A549 (cell line): ENCODE measurements around the gene STBD1. TPM values are rescaled to one million over a fixed set of nuclear protein-coding genes. Genes with fewer than 3 reads are reported as not detected.

ENCODE experiments used
- ATAC-seq, 2 experiments: fragments of 200-7000 bp in 1 of 2; fragments of >200 bp in 1 of 2; cut with Nextera tagmentation in 1 of 2; cut with Tn5 transposase in 1 of 2; 3 replicates each; pipeline versions ENCODE4 v1.8.0 to v1.9.1; 2018 to 2020; ENCODE audit warnings: mild to moderate bottlenecking in 1 of 2, moderate library complexity in 1 of 2
- CTCF ChIA-PET: fragments of 300-600 bp; sonication (Branson Sonifier 250); formaldehyde crosslinking; extraction: SDS; loops from one replicate; lab custom pipeline; 2021; ENCODE audit warnings: antibody characterized with exemption, inconsistent platforms; lab: Yijun Ruan, JAX
- POLR2A ChIA-PET: fragments of 350-600 bp; formaldehyde crosslinking; extraction: SDS; loops from one replicate; lab custom pipeline; 2021; ENCODE audit warnings: antibody characterized with exemption, inconsistent platforms; lab: Yijun Ruan, JAX
- DNase-seq, 2 experiments: peaks; one replicate each; pipeline versions ENCODE4 v3.0.0 to v3.0.0-alpha.2; 2011 to 2016; ENCODE audit warnings: low read depth in 1 of 2, low spot score in 1 of 2
- FAIRE-seq: peaks from 2 replicates; lab custom pipeline; 2011; peaks lifted over from hg19 to GRCh38; lab: Jason Lieb, UNC
- H3K27ac ChIP-seq, 2 experiments: fragments of >200 bp; sonication (Bioruptor Twin); formaldehyde crosslinking; 3 replicates each; pipeline ENCODE4 v1.5.1; 2016 to 2017
- H3K4me1 ChIP-seq: fragments of >200 bp; sonication (Bioruptor Twin); formaldehyde crosslinking; 3 replicates; pipeline ENCODE4 v1.6.1; 2016
- H3K4me2 ChIP-seq: fragments of >200 bp; sonication (Bioruptor Twin); formaldehyde crosslinking; 3 replicates; pipeline ENCODE4 v1.6.1; 2016
- H3K4me3 ChIP-seq: fragments of >200 bp; sonication (Bioruptor Twin); formaldehyde crosslinking; 3 replicates; pipeline ENCODE4 v1.5.1; 2016
- H3K9me3 ChIP-seq: fragments of >200 bp; sonication (Bioruptor Twin); formaldehyde crosslinking; 3 replicates; pipeline ENCODE4 v1.6.1; 2016
- CBX2 ChIP-seq: fragments of 200-600 bp; sonication (generic); IDR thresholded peaks from 2 replicates; pipeline ENCODE4 v1.6.1; 2016; ENCODE audit warnings: low read depth, mild to moderate bottlenecking, borderline replicate concordance
- CHD2 ChIP-seq: fragments of 150-350 bp; IDR thresholded peaks from 2 replicates; pipeline ENCODE4 v1.6.1; 2014; ENCODE audit warnings: low read length; ENCODE audit not compliant: partially characterized antibody
- FOSL2 ChIP-seq, 2 experiments: fragments of 450-650 bp in 1 of 2; fragments of >200 bp in 1 of 2; sonication (Bioruptor Twin) in 1 of 2; formaldehyde crosslinking; IDR thresholded peaks; 2 replicates each; pipeline versions ENCODE4 v1.5.0 to v1.6.1; 2016 to 2020; ENCODE audit warnings: mild to moderate bottlenecking in 1 of 2, moderate library complexity in 1 of 2
- HDAC2 ChIP-seq: fragments of 200-600 bp; sonication (generic); IDR thresholded peaks from 2 replicates; pipeline ENCODE4 v1.6.1; 2016
- HES2 ChIP-seq: fragments of >200 bp; sonication (Bioruptor Twin); formaldehyde crosslinking; IDR thresholded peaks from 2 replicates; pipeline ENCODE4 v1.6.1; 2016
- JUN ChIP-seq, 2 experiments: fragments of >200 bp; sonication (Bioruptor Twin); formaldehyde crosslinking; IDR thresholded peaks; 2 replicates in 1 of 2; 3 replicates in 1 of 2; pipeline ENCODE4 v1.6.1; 2016 to 2017
- KDM1A ChIP-seq: fragments of 200-600 bp; sonication (generic); IDR thresholded peaks from 2 replicates; pipeline ENCODE4 v1.6.1; 2016; ENCODE audit warnings: low read depth, mild to moderate bottlenecking
- MAX ChIP-seq: IDR thresholded peaks from 2 replicates; pipeline ENCODE4 v1.6.1; 2012
- POLR2A ChIP-seq: IDR thresholded peaks from 2 replicates; pipeline ENCODE4 v1.6.1; 2012; ENCODE audit warnings: mild to moderate bottlenecking, low read length
- RAD21 ChIP-seq, 2 experiments: fragments of >200 bp in 1 of 2; sonication (Bioruptor Twin) in 1 of 2; formaldehyde crosslinking in 1 of 2; IDR thresholded peaks in 1 of 2; conservative IDR thresholded peaks in 1 of 2; 2 replicates in 1 of 2; 3 replicates in 1 of 2; pipeline ENCODE4 v1.6.1; 2012 to 2018; ENCODE audit warnings: inconsistent platforms in 1 of 2
- RCOR1 ChIP-seq: fragments of 150-350 bp; IDR thresholded peaks from 2 replicates; pipeline ENCODE4 v1.6.1; 2014; ENCODE audit warnings: antibody characterized with exemption, low read length, low read depth
- REST ChIP-seq: fragments of 200-600 bp; sonication (generic); IDR thresholded peaks from 2 replicates; pipeline ENCODE4 v1.6.1; 2016; ENCODE audit warnings: antibody characterized with exemption, mild to moderate bottlenecking, moderate library complexity
- SREBF2 ChIP-seq: fragments of 450-650 bp; IDR thresholded peaks from 2 replicates; pipeline ENCODE4 v1.6.1; 2014; ENCODE audit warnings: mild to moderate bottlenecking, moderate library complexity
- WGBS: methylation state at CpG from one replicate; pipeline ENCODE4 v1.1.6; 2017; ENCODE audit errors: missing lambda C conversion rate; 5-methylcytosine and 5-hydroxymethylcytosine counted together
- polyA plus RNA-seq, 4 experiments: library from polyadenylated mRNA; depleted of rRNA in 3 of 4; stranded (reverse); fragments of >200 nt; fragmentation: RNase III in 1 of 4; extraction: RNeasy Plus Mini Kit Qiagen cat#74134 plus additional on column Dnase treatment in 1 of 4; gene quantifications; 2 replicates in 3 of 4; 3 replicates in 1 of 4; pipeline ENCODE4 v1.2.3, GENCODE V29; 2011 to 2017

The STBD1 gene
- polyA plus RNA-seq, 2 of the 4 experiments (the other 2 are of a cell fraction), result 1.3 to 6.4 TPM

- no peaks in the 10 kb centered on the region for H3K4me1 ChIP-seq
- no peaks in the 10 kb centered on the region for H3K9me3 ChIP-seq
- POLR2A ChIA-PET, result no interaction called here
- no peak for FAIRE-seq
- no peak overlapping the region for H3K27ac ChIP-seq
- 65% methylated on average over 3 of the region's 3 CpGs for WGBS
- TF ChIP-seq POLR2A (no peak), RCOR1 (no peak), HDAC2 (no peak)
- no peak overlapping the region for H3K4me3 ChIP-seq
- no peak for DNase-seq
- CTCF ChIA-PET, result interaction anchor here (0.6 to 2.5 kb wide), 2 partner anchors 43 to 357 kb away, joined by 3 to 5 read pairs; no protein-coding TSS in a partner anchor
- H3K4me2 ChIP-seq, result no peak overlapping the region
- ATAC-seq, result no peak
These were observed 28.4 kb downstream of the STBD1 start for GRCh38 chr4:76334885-76335284.

- Histone ChIP-seq H3K27ac (no peak overlapping the region), H3K4me3 (no peak overlapping the region), H3K4me1 (no peaks in the 10 kb centered on the region), H3K4me2 (no peak overlapping the region), H3K9me3 (no peaks in the 10 kb centered on the region)
- ATAC-seq, result no peak
- FAIRE-seq, result no peak
- 50% methylated on average over 2 of the region's 2 CpGs for WGBS
- TF ChIP-seq CBX2 (no peak), RAD21 (conservative IDR thresholded peaks at IDR 0.05 in 1 of 2, IDR thresholded peaks at IDR 0.05 in 1 of 2) (no peak), REST (no peak), RCOR1 (no peak), KDM1A (no peak)
- no peak for DNase-seq
- CTCF ChIA-PET, result interaction anchor here (1.3 to 1.4 kb wide), 2 partner anchors 85 to 159 kb away, joined by 3 read pairs; no protein-coding TSS in a partner anchor
- POLR2A ChIA-PET, result no interaction called here
These were observed 32.8 kb downstream of the STBD1 start for GRCh38 chr4:76339364-76339763.

- FAIRE-seq, result no peak
- POLR2A ChIA-PET, result no interaction called here
- no peak for DNase-seq
- no peak for TF ChIP-seq FOSL2 (IDR thresholded peaks at IDR 0.05)
- peak; percentile 38; the same call in 1 of the 2 replicates for TF ChIP-seq FOSL2 (CRISPR knock-in tag; IDR thresholded peaks at IDR 0.05)
- TF ChIP-seq MAX, result no peak
- ATAC-seq, result no peak
- Histone ChIP-seq H3K4me1 (no peaks in the 10 kb centered on the region), H3K4me2 (no peak overlapping the region), H3K27ac (no peak overlapping the region), H3K4me3 (no peak overlapping the region), H3K9me3 (no peaks in the 10 kb centered on the region)
- CTCF ChIA-PET, result no interaction called here
These were observed 34.5 kb downstream of the STBD1 start for GRCh38 chr4:76341063-76341462.

- 74% methylated on average over 1 of the region's 1 CpG for WGBS
- Histone ChIP-seq H3K4me3 (no peak overlapping the region), H3K4me2 (no peak overlapping the region), H3K9me3 (no peaks in the 10 kb centered on the region), H3K27ac (no peak overlapping the region), H3K4me1 (no peaks in the 10 kb centered on the region)
- ATAC-seq (no peak), DNase-seq (no peak), FAIRE-seq (no peak)
- POLR2A ChIA-PET, result no interaction called here
- CTCF ChIA-PET, result interaction anchor here (0.8 to 2.0 kb wide), 2 partner anchors 27 to 162 kb away, joined by 3 to 4 read pairs; no protein-coding TSS in a partner anchor
- TF ChIP-seq CHD2, result no peak
- TF ChIP-seq JUN (IDR thresholded peaks at IDR 0.05), result no peak
- no peak for TF ChIP-seq HES2
- no peak for TF ChIP-seq SREBF2
- TF ChIP-seq MAX, result no peak
These were observed 35.7 kb downstream of the STBD1 start for GRCh38 chr4:76342191-76342590.
